Naive thymus-derived CD4-positive, alpha-beta T cell (primary cell): Measurements from ENCODE around the gene OLFML2A. TPM values are rescaled to one million over a fixed set of nuclear protein-coding genes. Genes with fewer than 3 reads are reported as not detected.
A peak's percentile ranks its signal among the peaks of the same experiment; 100 is the strongest.

Experiments used
- ATAC-seq: fragments of 150-1000 bp; cut with Tn5 transposase; 2 replicates; pipeline ENCODE4 v1.10.0; 2021; ENCODE audit warnings: mild to moderate bottlenecking, moderate library complexity
- CTCF ChIA-PET: fragments of 350-600 bp; sonication (Branson Sonifier 250); formaldehyde crosslinking; loops from one replicate; lab custom pipeline; 2021; ENCODE audit warnings: antibody characterized with exemption; lab: Charles Lee
- POLR2A ChIA-PET: fragments of 350-600 bp; sonication (Branson Sonifier 250); formaldehyde crosslinking; loops from one replicate; lab custom pipeline; 2021; ENCODE audit warnings: antibody characterized with exemption, inconsistent platforms; lab: Charles Lee
- DNase-seq, 9 donors: peaks; one replicate each; pipeline versions ENCODE4 v3.0.0 to v3.0.0-alpha.2; 2020 to 2022; ENCODE audit warnings: mixed read lengths in 1 of 9
- H3K27ac ChIP-seq: one replicate; pipeline ENCODE4 v1.7.0; 2013; ENCODE audit warnings: mild to moderate bottlenecking, low read depth, low read length, moderate library complexity
- H3K27me3 ChIP-seq, 2 donors: one replicate each; pipeline ENCODE4 v1.7.0; 2013; ENCODE audit warnings: low read length in 2 of 2, mild to moderate bottlenecking in 2 of 2, moderate library complexity in 2 of 2; ENCODE audit not compliant: control insufficient read depth in 2 of 2, insufficient read depth in 2 of 2
- H3K36me3 ChIP-seq, 3 experiments: 1 replicate in 2 of 3; 2 replicates in 1 of 3; pipeline ENCODE4 v1.7.0; 2013; ENCODE audit warnings: low read length in 3 of 3, mild to moderate bottlenecking in 3 of 3, moderate library complexity in 1 of 3; ENCODE audit not compliant: insufficient read depth in 3 of 3, control insufficient read depth in 2 of 3
- H3K4me1 ChIP-seq, 2 donors: one replicate each; pipeline ENCODE4 v1.7.0; 2013; ENCODE audit warnings: low read length in 2 of 2, mild to moderate bottlenecking in 2 of 2, moderate library complexity in 1 of 2; ENCODE audit not compliant: control insufficient read depth in 2 of 2, insufficient read depth in 2 of 2
- H3K4me3 ChIP-seq: 2 replicates; pipeline ENCODE4 v1.7.0; 2013; ENCODE audit warnings: mild to moderate bottlenecking, low read length
- H3K9me3 ChIP-seq, 3 experiments: 1 replicate in 2 of 3; 2 replicates in 1 of 3; pipeline ENCODE4 v1.7.0; 2013; ENCODE audit warnings: low read length in 3 of 3; ENCODE audit not compliant: control insufficient read depth in 2 of 3
- H3K27ac Mint-ChIP-seq, 9 donors: one replicate each; pipeline ENCODE4 v1.8.0; 2020 to 2022; ENCODE audit warnings: mixed read lengths in 9 of 9, mild to moderate bottlenecking in 8 of 9, moderate library complexity in 5 of 9, inconsistent platforms in 2 of 9
- H3K27me3 Mint-ChIP-seq, 5 donors: one replicate each; pipeline ENCODE4 v1.8.0; 2021 to 2022; ENCODE audit warnings: mixed read lengths in 5 of 5, mild to moderate bottlenecking in 1 of 5
- H3K36me3 Mint-ChIP-seq, 5 donors: one replicate each; pipeline ENCODE4 v1.8.0; 2020 to 2022; ENCODE audit warnings: mixed read lengths in 5 of 5, mild to moderate bottlenecking in 3 of 5, inconsistent platforms in 1 of 5
- H3K4me1 Mint-ChIP-seq, 7 donors: one replicate each; pipeline ENCODE4 v1.8.0; 2020 to 2022; ENCODE audit warnings: mixed read lengths in 7 of 7, mild to moderate bottlenecking in 3 of 7, inconsistent platforms in 1 of 7
- H3K4me3 Mint-ChIP-seq, 10 donors: one replicate each; pipeline ENCODE4 v1.8.0; 2020 to 2022; ENCODE audit warnings: mild to moderate bottlenecking in 10 of 10, mixed read lengths in 10 of 10, moderate library complexity in 6 of 10, inconsistent platforms in 2 of 10
- H3K9me3 Mint-ChIP-seq, 11 donors: one replicate each; pipeline ENCODE4 v1.8.0; 2020 to 2022; ENCODE audit warnings: mixed read lengths in 11 of 11, mild to moderate bottlenecking in 4 of 11, inconsistent platforms in 1 of 11, moderate library complexity in 1 of 11
- intact Hi-C, 2 donors: fragments of 100-400 bp; cut with micrococcal nuclease; formaldehyde crosslinking; loops; one replicate each; pipeline ENCODE4 v1.15.1; 2023
- polyA plus RNA-seq, 2 donors: library from polyadenylated mRNA; unstranded; fragments of 300-500 nt; fragmentation: Illumina TruSeq; gene quantifications; one replicate each; pipeline ENCODE4 v1.2.3, GENCODE V29; 2021
- total RNA-seq, 6 experiments: library from RNA in 5 of 6; stranded (reverse) in 5 of 6; gene quantifications; 1 replicate in 5 of 6; 2 replicates in 1 of 6; pipeline ENCODE4 v1.2.3 and lab custom pipeline; 2021 to 2026

The OLFML2A gene
- total and polyA plus RNA-seq, 7 experiments from 2014 or later = 0.51 TPM; not detected in 6

DNA sequence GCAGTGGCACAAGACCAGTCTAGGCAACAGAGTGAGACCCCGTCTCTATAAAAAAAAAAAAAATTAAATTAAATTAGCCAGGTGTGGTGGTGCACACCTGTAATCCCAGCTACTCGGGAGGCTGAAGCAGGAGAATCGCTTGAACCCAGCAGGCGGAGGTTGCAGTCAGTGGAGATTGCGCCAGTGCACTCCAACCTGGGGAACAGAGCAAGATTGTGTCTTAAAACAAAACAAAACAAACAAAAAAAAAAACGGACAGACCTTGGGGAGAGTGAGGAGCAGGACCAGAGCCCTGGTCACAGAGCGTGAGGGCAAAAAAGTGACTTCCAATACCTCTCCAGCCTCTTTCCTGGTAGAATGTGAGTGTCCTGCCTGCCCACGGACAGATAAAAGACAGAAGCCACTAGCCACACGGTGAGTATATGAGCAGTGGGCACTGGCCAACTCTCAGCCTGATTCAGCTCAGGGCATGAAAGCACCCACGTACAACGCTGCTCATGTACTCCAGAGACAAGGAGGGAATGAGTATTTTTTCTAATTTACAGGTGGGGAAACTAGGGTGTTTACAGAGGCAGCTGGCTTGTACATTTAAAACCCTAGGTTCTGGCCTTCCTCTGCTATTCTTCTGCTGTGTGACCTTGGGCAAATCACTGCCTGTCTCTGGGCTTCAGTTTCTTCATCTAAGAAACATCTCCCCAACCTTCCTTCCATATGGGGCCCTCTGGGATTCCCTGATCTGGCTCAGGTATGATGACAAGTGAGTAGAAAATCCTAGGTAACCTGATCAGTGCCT, 1.8 kb downstream of the OLFML2A start:
- Histone ChIP-seq H3K9me3 (no peaks in the 10 kb centered on the region), H3K4me3 (no peak overlapping the region), H3K36me3 (no peaks in the 10 kb centered on the region), H3K4me1 (peaks cover 5% of the 10 kb centered on the region in 2 donors), H3K27me3 (peaks cover 3 to 18% of the 10 kb centered on the region in 2 donors), H3K27ac (no peak overlapping the region)
- ChIA-PET CTCF (no interaction called here), POLR2A (no interaction called here)
- DNase-seq (no peak), ATAC-seq (no peak)
- H3K4me3 Mint-ChIP-seq = peak overlapping the region in 2 of 10 donors; percentile 13 to 29
- H3K36me3 Mint-ChIP-seq = no peaks in the 10 kb centered on the region
- H3K9me3 Mint-ChIP-seq = peaks cover 0 to 4% (median 0%) of the 10 kb centered on the region in 11 donors
- peaks cover 12 to 20% (median 15%) of the 10 kb centered on the region in 7 donors for H3K4me1 Mint-ChIP-seq
- intact Hi-C loops = no loop called here
- H3K27ac Mint-ChIP-seq = no peak overlapping the region
- peaks cover 28 to 43% (median 33%) of the 10 kb centered on the region in 5 donors for H3K27me3 Mint-ChIP-seq

DNA sequence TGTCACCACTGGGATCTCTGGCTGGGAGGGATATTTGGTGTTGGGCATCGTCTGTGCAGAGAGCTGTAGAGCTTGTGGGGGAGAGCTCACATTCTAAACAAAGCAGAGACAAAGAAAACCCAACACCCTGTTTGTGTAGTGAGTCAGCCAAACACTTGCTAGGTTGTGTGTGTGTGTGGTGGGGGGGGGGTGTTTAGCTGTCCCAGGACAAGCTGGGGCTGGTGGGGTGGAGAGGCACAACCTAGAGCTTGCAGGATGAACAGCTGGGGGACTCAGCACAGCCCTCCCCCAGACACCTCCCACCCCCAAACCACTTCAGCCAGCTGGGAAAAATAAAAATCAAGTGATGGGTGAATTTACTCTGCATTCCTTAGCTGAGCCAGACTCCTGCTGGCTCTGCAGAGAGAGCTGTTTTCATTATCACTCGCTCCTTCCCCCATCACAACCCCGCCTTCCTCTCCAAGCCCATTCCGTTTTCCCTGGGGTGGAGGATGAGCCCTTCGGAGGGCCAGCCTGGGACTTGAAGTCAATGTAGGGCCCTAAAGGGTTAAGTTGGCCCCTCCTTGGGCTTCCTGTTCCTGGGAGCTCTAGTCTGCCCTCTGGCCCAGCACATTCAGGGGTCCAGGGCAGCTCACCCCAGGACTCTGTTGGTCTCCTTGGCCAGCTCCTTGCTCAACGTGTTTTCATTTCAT, 2.6 kb downstream of the OLFML2A start:
- ATAC-seq = no peak
- peaks cover 8 to 15% (median 13%) of the 10 kb centered on the region in 7 donors for H3K4me1 Mint-ChIP-seq
- peaks cover 0 to 4% (median 0%) of the 10 kb centered on the region in 11 donors for H3K9me3 Mint-ChIP-seq
- no peaks in the 10 kb centered on the region for H3K36me3 ChIP-seq
- peaks cover 5% of the 10 kb centered on the region in 2 donors for H3K4me1 ChIP-seq
- no peak overlapping the region for H3K4me3 ChIP-seq
- H3K9me3 ChIP-seq = no peaks in the 10 kb centered on the region
- DNase-seq = peak in 1 of 9 donors; percentile 6
- no peak overlapping the region for H3K27ac Mint-ChIP-seq
- POLR2A ChIA-PET = no interaction called here
- CTCF ChIA-PET = no interaction called here
- peak overlapping the region in 2 of 10 donors; percentile 13 to 14 for H3K4me3 Mint-ChIP-seq
- intact Hi-C loops = no loop called here
- peaks cover 3 to 18% of the 10 kb centered on the region in 2 donors for H3K27me3 ChIP-seq
- no peaks in the 10 kb centered on the region for H3K36me3 Mint-ChIP-seq
- no peak overlapping the region for H3K27ac ChIP-seq
- peaks cover 21 to 37% (median 26%) of the 10 kb centered on the region in 5 donors for H3K27me3 Mint-ChIP-seq

DNA sequence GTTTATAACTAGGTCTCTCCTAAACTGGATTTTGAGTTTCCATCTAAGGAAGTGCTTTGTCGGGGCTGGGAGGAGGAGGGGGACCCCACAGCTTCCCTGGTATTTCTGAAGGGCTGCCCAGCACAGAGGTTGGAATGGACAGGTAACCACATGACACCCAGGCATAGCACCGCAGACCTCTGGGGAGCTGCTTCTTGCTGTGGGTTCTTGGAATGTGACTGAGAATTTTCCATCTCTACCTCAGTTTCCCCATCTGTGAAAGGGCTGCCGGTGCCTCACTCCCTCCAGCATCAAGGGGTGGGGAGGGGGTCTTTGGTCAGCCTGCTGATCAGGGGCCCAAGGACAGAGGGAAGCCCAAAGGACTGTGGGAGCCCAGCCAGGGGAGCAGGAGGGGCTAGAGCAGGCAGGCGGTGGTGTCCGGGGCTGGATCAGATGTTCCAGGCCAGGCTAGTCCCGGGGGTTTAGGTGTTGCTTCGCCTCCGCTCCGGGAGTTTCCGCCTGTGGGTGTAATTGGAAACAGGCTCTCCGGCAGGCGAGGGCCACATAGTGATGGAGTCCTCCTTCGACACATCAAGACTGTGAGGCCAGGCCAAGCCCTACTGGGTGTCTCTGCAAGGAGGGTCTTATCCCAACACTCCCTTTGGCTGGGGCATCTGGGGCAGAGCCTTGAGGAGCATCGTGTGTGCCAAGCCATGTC, 3.3 kb downstream of the OLFML2A start:
- peak overlapping the region in 1 of 10 donors; percentile 14 for H3K4me3 Mint-ChIP-seq
- intact Hi-C loops = no loop called here
- Histone ChIP-seq H3K4me1 (peaks cover 5% of the 10 kb centered on the region in 2 donors), H3K9me3 (no peaks in the 10 kb centered on the region), H3K36me3 (no peaks in the 10 kb centered on the region), H3K27ac (no peak overlapping the region), H3K4me3 (no peak overlapping the region), H3K27me3 (peaks cover 1 to 15% of the 10 kb centered on the region in 2 donors)
- ChIA-PET POLR2A (no interaction called here), CTCF (no interaction called here)
- DNase-seq (no peak), ATAC-seq (no peak)
- H3K9me3 Mint-ChIP-seq = peaks cover 0 to 4% (median 0%) of the 10 kb centered on the region in 11 donors
- peaks cover 5 to 14% (median 12%) of the 10 kb centered on the region in 7 donors for H3K4me1 Mint-ChIP-seq
- H3K36me3 Mint-ChIP-seq = no peaks in the 10 kb centered on the region
- H3K27me3 Mint-ChIP-seq = peaks cover 16 to 34% (median 22%) of the 10 kb centered on the region in 5 donors
- H3K27ac Mint-ChIP-seq = no peak overlapping the region

DNA sequence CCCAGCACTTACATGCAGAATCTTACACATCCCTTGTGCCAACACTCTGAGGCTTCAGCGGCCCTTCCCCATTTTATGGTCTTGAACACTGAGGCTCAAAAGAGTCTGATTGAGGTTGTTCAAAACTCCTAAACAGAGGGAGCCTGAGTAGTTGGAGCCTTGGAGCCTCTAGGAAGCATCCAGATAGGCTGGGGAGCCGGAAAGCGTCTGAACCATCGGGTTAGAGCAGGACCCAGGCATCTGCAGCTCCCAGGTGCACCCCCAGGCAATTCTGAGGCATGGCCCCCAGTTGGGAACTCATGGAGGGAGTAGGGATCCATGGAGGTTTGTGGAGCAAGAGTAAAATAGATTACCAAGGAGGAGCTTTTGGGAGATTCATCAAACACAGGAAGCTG, 3.8 kb downstream of the OLFML2A start:
- ATAC-seq = no peak
- ChIA-PET POLR2A (no interaction called here), CTCF (interaction anchor here (0.8 kb wide), 1 partner anchor 72 kb away, joined by 3 read pairs; no protein-coding TSS in a partner anchor)
- Mint-ChIP-seq H3K4me3 (no peak overlapping the region), H3K27me3 (peaks cover 13 to 30% (median 18%) of the 10 kb centered on the region in 5 donors), H3K4me1 (peaks cover 5 to 14% (median 11%) of the 10 kb centered on the region in 7 donors), H3K36me3 (no peaks in the 10 kb centered on the region), H3K9me3 (peaks cover 0 to 4% (median 0%) of the 10 kb centered on the region in 11 donors), H3K27ac (no peak overlapping the region)
- peaks cover 5% of the 10 kb centered on the region in 2 donors for H3K4me1 ChIP-seq
- no peaks in the 10 kb centered on the region for H3K9me3 ChIP-seq
- no peak overlapping the region for H3K27ac ChIP-seq
- no peaks in the 10 kb centered on the region for H3K36me3 ChIP-seq
- DNase-seq = no peak
- intact Hi-C loops = no loop called here
- peaks cover 0 to 11% of the 10 kb centered on the region in 2 donors for H3K27me3 ChIP-seq
- H3K4me3 ChIP-seq = no peak overlapping the region

DNA sequence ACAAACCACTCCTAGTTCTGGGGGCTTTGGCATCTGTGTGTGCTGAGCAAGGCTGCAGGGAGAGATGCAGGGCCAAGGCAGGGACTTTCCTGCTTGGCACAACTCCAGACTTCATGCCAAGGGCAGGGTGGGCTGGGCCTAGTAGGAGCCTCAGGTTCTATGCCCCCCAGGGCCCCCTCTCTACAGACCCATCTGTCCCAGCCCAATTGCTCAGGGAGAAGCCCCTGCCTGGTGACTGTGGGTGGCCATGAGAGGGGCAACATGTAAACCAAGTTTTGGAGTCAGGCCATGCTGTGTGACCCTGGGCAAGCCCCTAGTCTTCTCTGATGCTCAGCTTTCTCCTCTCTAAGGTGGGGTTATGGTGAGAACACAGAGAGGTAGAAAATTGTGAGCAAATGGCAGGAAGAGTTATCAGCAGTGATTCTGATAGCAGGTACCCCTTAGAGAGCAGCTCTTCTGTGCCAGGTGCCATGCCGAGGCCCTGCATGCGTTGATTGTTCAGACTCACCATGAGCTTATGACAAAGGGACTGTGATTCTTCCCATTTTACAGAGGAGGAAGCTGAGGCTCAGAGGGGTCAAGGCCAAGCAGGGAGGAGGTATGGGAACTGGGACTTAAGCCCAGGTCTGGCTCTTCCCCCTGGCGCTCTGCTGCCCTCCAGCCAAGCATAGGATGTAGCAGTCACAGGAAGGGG, 5.2 kb downstream of the OLFML2A start:
- Mint-ChIP-seq H3K27me3 (peaks cover 6 to 20% (median 7%) of the 10 kb centered on the region in 5 donors), H3K27ac (no peak overlapping the region), H3K9me3 (no peaks in the 10 kb centered on the region), H3K4me1 (peaks cover 0 to 4% (median 0%) of the 10 kb centered on the region in 7 donors), H3K36me3 (no peaks in the 10 kb centered on the region), H3K4me3 (no peak overlapping the region)
- Histone ChIP-seq H3K36me3 (no peaks in the 10 kb centered on the region), H3K4me1 (no peaks in the 10 kb centered on the region), H3K27ac (no peak overlapping the region), H3K9me3 (no peaks in the 10 kb centered on the region), H3K4me3 (no peak overlapping the region), H3K27me3 (peaks cover 0 to 4% of the 10 kb centered on the region in 2 donors)
- CTCF ChIA-PET = no interaction called here
- DNase-seq = peak in 1 of 9 donors; percentile 10
- intact Hi-C loops = no loop called here
- no peak for ATAC-seq
- POLR2A ChIA-PET = no interaction called here
